Camera-type eye (tissue), 1 donor: Measurements from ENCODE around the gene NAP1L1. TPM values are rescaled to one million over a fixed set of nuclear protein-coding genes. Genes with fewer than 3 reads are reported as not detected.

Experiments used
- total RNA-seq: library from RNA; depleted of rRNA; stranded (reverse); fragments of >200 nt; gene quantifications from one replicate; pipeline ENCODE4 v1.2.3, GENCODE V29; 2014

Gene NAP1L1, protein sequence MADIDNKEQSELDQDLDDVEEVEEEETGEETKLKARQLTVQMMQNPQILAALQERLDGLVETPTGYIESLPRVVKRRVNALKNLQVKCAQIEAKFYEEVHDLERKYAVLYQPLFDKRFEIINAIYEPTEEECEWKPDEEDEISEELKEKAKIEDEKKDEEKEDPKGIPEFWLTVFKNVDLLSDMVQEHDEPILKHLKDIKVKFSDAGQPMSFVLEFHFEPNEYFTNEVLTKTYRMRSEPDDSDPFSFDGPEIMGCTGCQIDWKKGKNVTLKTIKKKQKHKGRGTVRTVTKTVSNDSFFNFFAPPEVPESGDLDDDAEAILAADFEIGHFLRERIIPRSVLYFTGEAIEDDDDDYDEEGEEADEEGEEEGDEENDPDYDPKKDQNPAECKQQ
- 460 TPM for total RNA-seq

DNA sequence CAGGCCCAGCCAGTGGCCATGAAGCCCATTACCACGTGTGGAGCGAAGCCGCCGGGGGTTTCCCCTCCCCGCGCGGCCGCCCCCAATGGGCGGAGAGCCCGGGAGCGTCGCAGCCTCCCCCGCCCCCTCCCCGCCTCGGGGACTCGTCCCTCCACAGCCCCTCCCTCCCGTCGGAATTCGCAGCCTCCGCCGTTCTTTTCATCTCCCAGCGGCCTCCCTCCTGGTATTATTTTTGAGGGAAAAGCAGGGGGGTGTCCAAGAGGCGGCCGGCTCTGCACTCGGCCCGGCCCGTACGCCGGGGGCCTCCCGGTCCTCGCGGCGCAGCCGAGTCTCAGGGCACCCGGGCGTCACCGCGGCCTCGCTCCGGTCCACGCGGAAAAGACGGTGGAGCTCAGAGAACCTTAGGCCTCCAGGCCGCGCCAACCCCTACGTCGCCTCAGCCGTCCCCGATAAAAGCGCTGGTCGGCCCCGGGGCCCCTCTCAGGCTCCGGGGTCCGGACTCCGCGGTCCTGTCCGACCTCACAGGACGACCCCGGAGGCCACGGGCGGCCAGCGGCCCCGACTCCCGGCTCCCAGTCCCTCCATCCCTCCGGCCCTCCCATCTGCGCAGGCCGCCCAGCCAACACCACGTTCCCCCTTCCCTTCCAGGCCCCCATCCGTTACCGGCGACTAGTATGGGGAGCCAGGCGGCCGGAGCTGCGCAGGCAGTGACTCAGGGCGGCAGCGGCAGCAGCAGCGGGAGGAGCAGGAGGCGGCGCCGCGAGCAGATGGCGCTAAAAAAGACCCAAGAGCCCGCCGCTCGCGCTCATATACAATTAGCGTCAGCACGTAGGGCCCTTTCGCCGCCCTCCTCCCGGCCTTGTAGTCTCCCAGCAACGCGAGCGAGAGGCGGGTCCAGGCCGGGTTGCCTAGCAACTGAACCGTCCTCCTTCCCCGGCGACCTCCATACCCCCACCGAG, at the start of gene NAP1L1:
Gene NAP1L1, minus strand, starts transcription at position 782 of the 959 bp plus-strand sequence. CDS start 10,466 bp downstream, outside the sequence.

DNA sequence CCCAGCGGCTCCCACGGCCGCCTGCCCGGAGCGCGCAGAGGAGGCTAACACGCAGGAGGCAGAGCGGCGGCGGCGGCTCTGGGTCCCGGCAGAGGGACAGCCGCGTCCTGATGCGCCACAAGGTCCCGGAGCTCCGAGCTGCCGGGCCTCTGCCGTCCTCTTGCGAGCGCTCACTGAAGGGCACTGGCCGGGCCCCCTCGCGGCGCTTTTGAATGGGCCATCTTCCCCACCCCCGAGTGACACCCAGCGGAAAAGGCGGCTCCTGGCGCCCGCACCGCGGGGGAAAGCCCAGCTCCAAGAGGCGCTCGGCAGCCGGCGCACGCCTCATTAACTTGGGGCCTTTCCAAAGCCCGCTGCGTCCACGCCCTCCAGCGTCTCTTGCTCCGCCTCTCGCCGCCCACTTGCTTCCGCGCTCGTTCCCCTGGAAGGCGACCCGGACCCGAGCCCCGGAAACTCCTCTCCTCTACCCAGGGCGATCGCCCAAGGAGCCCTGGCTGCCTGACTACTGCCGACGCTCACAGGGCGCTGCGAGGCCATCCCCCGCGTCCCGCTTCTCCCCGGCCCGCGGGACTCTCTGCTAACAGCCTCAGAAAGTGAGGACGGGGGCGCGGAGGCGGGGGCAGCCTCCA, 53.0 kb downstream of the NAP1L1 start, which contains the start of gene PHLDA1:
Gene PHLDA1, minus strand, starts transcription at position 363 of the 629 bp plus-strand sequence.

Other genes with a start within 250 kb of the NAP1L1 start
- 33.6 TPM for gene PHLDA1, start 52.9 kb downstream of the NAP1L1 start, total RNA-seq